Fibroblast of the conjunctiva (primary cell): ENCODE data around the gene TMEM205.
"Not testable (repeated sequence)": the region's sequence is repeated elsewhere in the genome, so short reads cannot be mapped to it uniquely, and the experiment has no call there.

Experiments used
- DNase-seq: peaks from one replicate; pipeline ENCODE4 v3.0.0-alpha.2; 2010; ENCODE audit warnings: low read depth

Gene TMEM205

GRCh38 chr19:11339254-11340098 is 6.6 kb downstream of the TMEM205 start, which contains the start of gene RAB3D:
TSS of gene RAB3D (minus strand) at chr19:11339657. CDS start at chr19:11337399, 2,258 bp downstream.
- peak; percentile 83 for DNase-seq

GRCh38 chr19:11338569-11339253 is 7.4 kb downstream of the TMEM205 start:
- DNase-seq, result no peak

GRCh38 chr19:11338121-11338520 is 7.9 kb downstream of the TMEM205 start:
- DNase-seq, result no peak

- no peak for DNase-seq
Observed at GRCh38 chr19:11337080-11337479, 9.0 kb downstream of the TMEM205 start.

GRCh38 chr19:11335449-11336146 is 10.5 kb downstream of the TMEM205 start:
- no peak for DNase-seq

- DNase-seq, result not testable (repeated sequence)
Observed at GRCh38 chr19:11333838-11334237, 12.2 kb downstream of the TMEM205 start.

GRCh38 chr19:11332822-11333221 is 13.2 kb downstream of the TMEM205 start:
- no peak for DNase-seq

GRCh38 chr19:11331502-11331901 is 14.6 kb downstream of the TMEM205 start:
- no peak for DNase-seq

- no peak for DNase-seq
Observed at GRCh38 chr19:11330127-11330526, 15.9 kb downstream of the TMEM205 start.

GRCh38 chr19:11325544-11325943 is 20.5 kb downstream of the TMEM205 start:
- DNase-seq, result no peak

GRCh38 chr19:11324748-11325389 is 21.2 kb downstream of the TMEM205 start:
- no peak for DNase-seq

GRCh38 chr19:11324079-11324661 is 21.9 kb downstream of the TMEM205 start:
- DNase-seq, result peak; percentile 90

GRCh38 chr19:11323601-11324078 is 22.4 kb downstream of the TMEM205 start:
- DNase-seq, result no peak

- no peak for DNase-seq
Observed at GRCh38 chr19:11322269-11323024, 23.6 kb downstream of the TMEM205 start.

- no peak for DNase-seq
Observed at GRCh38 chr19:11321191-11322126, 24.6 kb downstream of the TMEM205 start.

GRCh38 chr19:11320278-11320995 is 25.6 kb downstream of the TMEM205 start:
- DNase-seq, result not testable (repeated sequence)

GRCh38 chr19:11306337-11306736 is 39.7 kb downstream of the TMEM205 start:
- no peak for DNase-seq

GRCh38 chr19:11304936-11305335 is 41.1 kb downstream of the TMEM205 start:
- DNase-seq, result no peak

- no peak for DNase-seq
Observed at GRCh38 chr19:11300811-11301120, 45.3 kb downstream of the TMEM205 start.
